SK-N-DZ (cell line): ENCODE results near the gene SGMS1.

ENCODE experiments used
- DNase-seq: peaks from one replicate; pipeline ENCODE4 v3.0.0-alpha.2; 2015; ENCODE audit warnings: low spot score

Gene SGMS1

DNA sequence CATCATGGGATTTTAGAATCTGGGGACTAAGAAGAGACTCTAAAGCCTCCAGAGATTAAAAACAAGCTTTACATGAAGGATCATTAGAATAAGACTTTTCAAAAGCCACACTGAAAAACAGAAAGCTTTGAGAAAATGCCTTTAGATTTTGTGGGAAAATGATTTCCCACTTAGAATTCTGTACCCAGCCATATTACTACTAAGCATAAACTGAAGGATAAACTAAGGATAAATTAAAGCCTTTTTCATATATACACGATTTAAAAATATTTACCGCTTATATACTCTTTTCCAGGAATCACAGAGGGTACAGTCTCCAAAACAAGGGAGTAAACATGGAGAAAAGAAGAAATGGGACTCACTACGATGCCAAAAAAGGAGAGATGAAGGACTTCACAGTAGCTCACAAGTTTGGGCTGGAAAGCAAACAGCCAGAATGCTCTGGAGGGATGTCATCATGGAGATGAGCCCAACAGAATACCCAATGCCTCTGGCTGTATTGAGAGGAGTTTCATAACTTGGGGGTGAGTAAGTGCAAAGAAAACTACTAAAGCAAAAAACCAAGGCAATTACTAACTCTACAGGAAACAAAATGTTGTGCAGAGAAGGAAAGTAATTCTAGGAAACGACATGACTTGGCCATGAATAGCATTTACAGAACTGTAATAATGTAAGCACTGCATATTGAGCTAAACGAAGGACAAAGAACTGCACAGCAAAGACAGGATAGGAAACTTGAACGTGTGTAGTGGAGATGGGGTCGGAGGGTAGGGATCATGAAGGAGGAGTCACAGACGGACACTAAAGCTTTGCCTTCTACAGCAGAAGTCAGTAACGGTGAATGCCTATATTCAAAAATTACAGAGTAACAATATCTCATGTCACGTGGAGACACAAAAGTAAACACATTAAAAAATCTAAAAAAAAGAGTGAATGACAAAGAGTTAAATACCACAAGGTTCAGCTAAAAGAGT lies 311.0 kb downstream of the SGMS1 start:
- no peak for DNase-seq

DNA sequence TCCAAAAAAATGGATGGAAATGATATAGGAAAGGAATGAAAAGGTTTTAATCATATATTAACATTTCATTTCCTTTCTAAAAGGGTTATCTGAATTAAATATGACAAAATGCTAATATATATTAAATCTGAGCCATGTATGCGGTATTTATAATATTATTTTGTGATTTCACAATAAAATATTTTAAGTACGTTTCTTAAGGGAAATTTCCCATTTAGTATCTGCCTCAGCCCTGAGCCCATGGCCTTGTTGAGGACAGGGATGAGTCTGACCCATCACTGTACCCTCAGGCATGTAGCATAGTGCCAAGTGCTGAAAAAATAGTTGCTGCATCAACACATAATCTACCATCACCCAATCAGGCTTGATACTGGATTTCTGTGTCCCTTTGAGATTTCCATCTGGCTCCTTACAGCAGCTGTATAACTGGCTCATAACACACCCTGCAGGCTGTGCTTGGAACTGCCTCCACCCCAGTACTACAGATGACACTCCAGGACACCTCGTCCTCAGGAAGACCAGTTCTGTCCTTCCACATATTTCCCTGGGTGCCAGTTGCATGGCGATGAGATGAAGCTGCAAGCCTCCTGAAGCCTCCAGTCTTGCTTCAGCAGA lies 313.1 kb downstream of the SGMS1 start:
- DNase-seq, result peak; percentile 13

GRCh38 chr10:50309342-50309741 lies 314.4 kb downstream of the SGMS1 start:
- no peak for DNase-seq

DNA sequence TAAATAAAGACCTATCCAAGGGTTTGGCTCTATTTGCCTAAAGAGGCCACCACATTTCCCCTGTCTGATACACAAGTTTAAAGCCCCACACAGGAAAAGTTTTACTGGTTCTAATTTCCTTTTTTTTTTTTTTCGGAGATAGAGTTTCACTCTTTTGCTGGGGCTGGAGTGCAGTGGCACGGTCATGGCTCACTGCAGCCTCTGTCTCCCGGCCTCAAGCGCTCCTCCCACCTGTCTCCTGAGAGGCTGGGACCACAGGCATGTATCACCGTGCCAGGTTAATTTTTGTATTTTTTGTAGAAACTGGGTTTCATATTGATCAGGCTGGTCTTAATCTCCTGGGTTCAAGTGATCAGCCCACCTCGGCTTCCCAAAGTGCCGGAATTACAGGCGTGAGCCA lies 319.1 kb downstream of the SGMS1 start:
- DNase-seq, result no peak

DNA sequence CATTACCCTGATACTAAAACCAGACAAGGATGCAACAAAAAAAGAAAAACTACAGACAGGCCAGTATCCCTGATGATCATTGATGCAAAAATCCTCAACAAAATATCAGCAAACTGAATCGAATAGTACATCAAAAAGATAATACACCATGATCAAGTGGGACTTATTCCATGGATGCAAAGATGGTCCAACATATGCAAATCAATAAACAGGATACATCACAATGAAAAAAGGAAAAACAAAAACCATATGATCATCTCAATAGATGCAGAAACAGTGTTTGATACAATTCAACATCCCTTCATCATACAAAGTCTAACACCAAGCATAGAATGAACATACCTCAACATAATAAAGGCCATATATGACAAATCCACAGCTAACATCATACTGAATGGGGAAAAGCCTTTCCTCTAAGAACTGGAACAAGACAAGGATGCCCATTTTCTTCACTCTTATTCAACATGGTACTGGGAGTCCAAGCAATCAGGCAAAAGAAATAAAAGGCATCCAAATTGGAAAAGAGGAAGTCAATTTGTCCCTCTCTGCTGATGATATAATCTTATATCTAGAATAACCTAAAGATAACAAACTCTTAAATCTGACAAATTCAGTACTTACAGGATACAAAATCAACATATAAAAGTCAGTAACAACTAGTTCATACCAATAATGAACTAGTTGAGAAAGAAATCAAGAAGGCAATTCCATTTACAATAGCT lies 323.6 kb downstream of the SGMS1 start:
- no peak for DNase-seq

GRCh38 chr10:50295367-50295766 lies 328.4 kb downstream of the SGMS1 start:
- DNase-seq, result no peak

GRCh38 chr10:50294582-50294981 lies 329.2 kb downstream of the SGMS1 start:
- DNase-seq, result no peak

GRCh38 chr10:50293513-50294313 lies 330.0 kb downstream of the SGMS1 start:
- no peak for DNase-seq

DNA sequence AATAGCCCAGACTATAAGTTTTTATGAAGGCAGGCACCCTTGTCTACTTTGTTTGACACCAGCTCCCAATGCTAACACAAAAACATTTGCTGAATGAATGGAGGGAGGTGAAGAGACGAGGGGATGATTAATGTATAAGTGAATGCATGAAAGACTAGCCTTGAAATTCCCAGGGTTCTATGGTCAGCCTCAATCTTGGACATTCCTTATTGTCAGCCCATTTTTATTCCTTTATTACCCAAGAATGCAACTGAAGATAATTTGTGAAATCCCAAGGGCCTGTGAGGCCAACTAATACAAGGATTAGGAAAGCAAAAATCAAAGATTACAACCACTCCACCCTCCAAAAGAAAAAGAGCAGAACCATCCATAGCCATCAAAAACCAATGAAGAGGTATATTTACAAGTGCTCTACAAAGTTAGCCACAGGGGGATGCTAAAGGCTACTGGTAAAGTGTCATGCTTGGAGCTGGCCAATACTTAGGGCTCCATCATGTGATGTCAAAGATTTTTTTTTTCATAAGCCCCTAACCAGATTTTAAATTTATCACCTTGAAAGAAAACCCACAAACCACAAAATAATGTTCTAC lies 332.4 kb downstream of the SGMS1 start:
- no peak for DNase-seq

GRCh38 chr10:50289196-50289595 lies 334.6 kb downstream of the SGMS1 start:
- no peak for DNase-seq

GRCh38 chr10:50286996-50287803 lies 336.6 kb downstream of the SGMS1 start:
- DNase-seq, result no peak

DNA sequence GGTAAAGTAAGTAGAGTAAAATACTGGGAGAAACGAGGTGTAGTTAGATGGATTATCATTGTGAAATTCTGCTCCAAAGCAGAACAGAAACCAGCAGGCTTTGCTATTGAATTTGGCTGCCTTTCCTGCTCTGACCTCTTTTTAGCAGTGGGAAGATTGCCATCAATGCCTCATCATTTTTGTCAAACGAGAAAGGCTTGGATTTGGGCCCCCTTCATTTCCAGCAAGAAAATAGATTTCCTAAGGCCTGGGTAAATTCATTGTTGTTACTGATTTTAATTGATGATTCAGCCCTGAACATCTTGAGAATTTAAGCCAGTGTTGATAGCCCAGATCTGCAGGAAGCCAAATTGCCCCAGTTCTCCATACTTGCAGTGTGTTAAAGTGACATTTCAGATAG lies 337.2 kb downstream of the SGMS1 start:
- no peak for DNase-seq

DNA sequence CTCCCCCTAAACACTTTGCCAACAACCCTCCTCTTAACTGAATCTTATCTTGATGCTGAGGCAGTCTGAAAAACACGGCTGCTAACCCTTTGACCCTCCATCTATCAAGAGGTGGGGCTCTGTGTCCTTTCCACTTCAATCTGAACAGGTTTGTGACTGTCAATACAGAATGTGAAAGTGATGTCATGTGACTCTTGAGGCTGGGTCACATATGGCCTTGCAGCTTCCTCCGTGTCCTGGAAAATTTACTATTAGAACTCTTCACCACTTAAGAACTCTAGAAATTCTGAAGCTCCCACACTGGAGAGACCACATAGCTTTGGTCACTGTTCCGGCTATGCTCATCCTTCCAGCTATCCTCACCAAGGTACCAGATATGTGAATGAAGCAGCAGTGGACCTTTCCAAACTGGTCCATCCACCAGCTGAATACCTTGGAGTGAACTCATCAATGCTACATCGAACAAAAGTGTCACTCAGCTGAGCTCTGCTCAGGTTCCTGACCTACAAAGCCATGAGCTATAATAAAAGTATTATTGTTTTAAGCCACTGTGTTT lies 341.7 kb downstream of the SGMS1 start:
- no peak for DNase-seq

DNA sequence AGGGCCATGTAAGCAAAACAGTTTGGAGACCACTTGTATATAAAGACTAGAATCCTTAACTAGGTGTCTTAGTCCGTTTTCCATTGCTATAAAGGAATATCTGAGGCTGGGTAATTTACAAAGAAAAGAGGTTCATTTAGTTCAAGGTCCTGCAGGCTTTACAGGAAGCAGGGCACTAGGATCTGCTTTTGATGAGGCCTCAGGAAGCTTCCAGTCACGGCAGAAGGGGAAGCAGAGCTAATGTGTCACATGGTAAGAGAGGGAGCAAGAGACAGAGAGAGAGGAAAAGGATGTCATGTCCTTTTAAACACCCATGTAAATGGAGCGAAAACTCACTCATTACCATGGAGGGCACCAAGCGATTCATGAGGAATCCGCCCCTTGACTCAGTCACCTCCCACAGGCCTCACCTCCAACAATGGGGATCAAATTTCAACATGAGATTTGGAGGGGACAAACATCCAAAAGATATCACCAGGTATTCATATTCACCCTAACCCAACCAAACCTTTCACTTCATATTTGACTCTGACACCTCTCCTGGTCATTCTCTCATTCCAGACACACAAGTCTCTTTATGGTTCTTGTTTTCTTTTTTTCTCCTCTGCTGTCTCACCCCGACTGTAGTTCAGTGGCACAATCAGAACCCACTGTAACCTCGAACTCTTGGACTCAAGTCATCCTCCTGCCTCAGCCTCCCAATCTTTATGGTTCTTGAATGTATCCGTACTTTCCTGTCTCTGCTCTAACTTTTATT lies 342.4 kb downstream of the SGMS1 start:
- no peak for DNase-seq

- DNase-seq, result no peak
These were observed 343.5 kb downstream of the SGMS1 start for GRCh38 chr10:50280049-50280841.

DNA sequence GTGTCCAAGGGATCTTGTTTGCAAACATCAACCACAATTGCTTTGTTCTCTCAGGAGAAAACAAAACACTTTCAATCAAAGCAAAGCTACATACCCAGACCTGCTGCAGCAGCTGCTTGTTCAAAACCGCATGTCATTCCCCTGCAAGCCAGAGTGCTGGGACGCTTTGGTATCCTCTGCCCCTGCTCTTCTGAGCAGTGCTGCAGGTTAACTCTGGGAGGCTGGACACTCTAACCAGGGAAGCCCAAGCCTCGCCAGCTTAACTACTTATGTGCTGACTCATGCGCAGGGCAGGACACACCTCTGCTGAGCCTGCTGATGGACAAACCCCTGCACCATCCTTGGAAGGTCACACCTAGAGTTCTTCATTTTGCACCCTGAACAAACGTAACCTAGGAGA lies 344.3 kb downstream of the SGMS1 start:
- DNase-seq, result no peak

- DNase-seq, result peak; percentile 17
These were observed 348.0 kb downstream of the SGMS1 start for GRCh38 chr10:50275650-50276235.

GRCh38 chr10:50272531-50272930 lies 351.2 kb downstream of the SGMS1 start:
- no peak for DNase-seq
